Astrocyte of the cerebellum (primary cell): Measurements from ENCODE around the gene GLCE.

ENCODE experiments used
- DNase-seq: peaks from one replicate; pipeline ENCODE4 v3.0.0-alpha.2; 2011; ENCODE audit warnings: low read depth
- H3K4me3 ChIP-seq: 2 replicates; pipeline ENCODE4 v1.5.1; 2011; ENCODE audit warnings: mild to moderate bottlenecking, low read depth, low read length, moderate library complexity
- CTCF ChIP-seq: IDR thresholded peaks from 2 replicates; pipeline ENCODE4 v1.5.1; 2012; ENCODE audit warnings: low read length, low read depth, moderate library complexity, mild to moderate bottlenecking; ENCODE audit errors: missing control alignments
- in situ Hi-C: cut with HindIII; loops from 2 replicates; pipeline ENCODE4 v1.10.0; 2017; ENCODE audit warnings: low sequenced_read_pairs

GLCE gene

GRCh38 chr15:69223083-69223813 is 62.8 kb downstream of the GLCE start:
- TF ChIP-seq CTCF, result no peak
- DNase-seq, result no peak
- in situ Hi-C loops, result no loop called here
- no peak overlapping the region for H3K4me3 ChIP-seq

- H3K4me3 ChIP-seq, result no peak overlapping the region
- no peak for DNase-seq
- TF ChIP-seq CTCF, result no peak
- in situ Hi-C loops, result no loop called here
These were observed 63.9 kb downstream of the GLCE start for GRCh38 chr15:69224383-69224782.

- DNase-seq, result peak; percentile 18
- H3K4me3 ChIP-seq, result no peak overlapping the region
- in situ Hi-C loops, result no loop called here
- TF ChIP-seq CTCF, result peak; percentile 20
These were observed 65.1 kb downstream of the GLCE start for GRCh38 chr15:69225355-69226022.

GRCh38 chr15:69226023-69226355 is 65.6 kb downstream of the GLCE start:
- no peak for DNase-seq
- no peak overlapping the region for H3K4me3 ChIP-seq
- no peak for TF ChIP-seq CTCF
- in situ Hi-C loops, result no loop called here

- H3K4me3 ChIP-seq, result no peak overlapping the region
- in situ Hi-C loops, result no loop called here
- TF ChIP-seq CTCF, result no peak
- DNase-seq, result no peak
These were observed 71.7 kb downstream of the GLCE start for GRCh38 chr15:69232144-69232543.

GRCh38 chr15:69232765-69233164 is 72.3 kb downstream of the GLCE start:
- no peak for DNase-seq
- H3K4me3 ChIP-seq, result no peak overlapping the region
- no peak for TF ChIP-seq CTCF
- in situ Hi-C loops, result no loop called here
